ENCODE results near the gene CHSY3.

CHSY3 gene

GRCh38 chr5:129978270-129978669 lies 74.0 kb downstream of the CHSY3 start:
- DNase-seq (ENCODE audit: extremely low read depth, insufficient read length): no peak
- TF ChIP-seq, protein P1, sequence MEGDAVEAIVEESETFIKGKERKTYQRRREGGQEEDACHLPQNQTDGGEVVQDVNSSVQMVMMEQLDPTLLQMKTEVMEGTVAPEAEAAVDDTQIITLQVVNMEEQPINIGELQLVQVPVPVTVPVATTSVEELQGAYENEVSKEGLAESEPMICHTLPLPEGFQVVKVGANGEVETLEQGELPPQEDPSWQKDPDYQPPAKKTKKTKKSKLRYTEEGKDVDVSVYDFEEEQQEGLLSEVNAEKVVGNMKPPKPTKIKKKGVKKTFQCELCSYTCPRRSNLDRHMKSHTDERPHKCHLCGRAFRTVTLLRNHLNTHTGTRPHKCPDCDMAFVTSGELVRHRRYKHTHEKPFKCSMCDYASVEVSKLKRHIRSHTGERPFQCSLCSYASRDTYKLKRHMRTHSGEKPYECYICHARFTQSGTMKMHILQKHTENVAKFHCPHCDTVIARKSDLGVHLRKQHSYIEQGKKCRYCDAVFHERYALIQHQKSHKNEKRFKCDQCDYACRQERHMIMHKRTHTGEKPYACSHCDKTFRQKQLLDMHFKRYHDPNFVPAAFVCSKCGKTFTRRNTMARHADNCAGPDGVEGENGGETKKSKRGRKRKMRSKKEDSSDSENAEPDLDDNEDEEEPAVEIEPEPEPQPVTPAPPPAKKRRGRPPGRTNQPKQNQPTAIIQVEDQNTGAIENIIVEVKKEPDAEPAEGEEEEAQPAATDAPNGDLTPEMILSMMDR (IDR thresholded peaks at IDR 0.05; ENCODE audit: insufficient read depth, low read length, poor library complexity, severe bottlenecking): no peak
- H3K36me3 ChIP-seq (ENCODE audit: control insufficient read depth, insufficient read depth, low read length): no peaks in the 10 kb centered on the region
- H3K27me3 ChIP-seq (replicated peaks; ENCODE audit: control insufficient read depth, insufficient read depth, low read length): no peaks in the 10 kb centered on the region
- no peak overlapping the region for H3K4me3 ChIP-seq (replicated peaks; ENCODE audit: low read depth, low read length)

GRCh38 chr5:129988453-129988852 lies 84.2 kb downstream of the CHSY3 start:
- no peak for DNase-seq (ENCODE audit: extremely low read depth, insufficient read length)
- Histone ChIP-seq H3K36me3 (ENCODE audit: control insufficient read depth, insufficient read depth, low read length) (no peaks in the 10 kb centered on the region), H3K27me3 (replicated peaks; ENCODE audit: control insufficient read depth, insufficient read depth, low read length) (no peaks in the 10 kb centered on the region), H3K4me3 (replicated peaks; ENCODE audit: low read depth, low read length) (no peak overlapping the region)
- TF ChIP-seq, protein P1 (IDR thresholded peaks at IDR 0.05; ENCODE audit: insufficient read depth, low read length, poor library complexity, severe bottlenecking): no peak

GRCh38 chr5:129991780-129992179 lies 87.5 kb downstream of the CHSY3 start:
- no peaks in the 10 kb centered on the region for H3K36me3 ChIP-seq (ENCODE audit: control insufficient read depth, insufficient read depth, low read length)
- no peaks in the 10 kb centered on the region for H3K27me3 ChIP-seq (replicated peaks; ENCODE audit: control insufficient read depth, insufficient read depth, low read length)
- DNase-seq (ENCODE audit: extremely low read depth, insufficient read length): no peak
- H3K4me3 ChIP-seq (replicated peaks; ENCODE audit: low read depth, low read length): no peak overlapping the region
- TF ChIP-seq, protein P1 (IDR thresholded peaks at IDR 0.05; ENCODE audit: insufficient read depth, low read length, poor library complexity, severe bottlenecking): no peak

- H3K36me3 ChIP-seq (ENCODE audit: control insufficient read depth, insufficient read depth, low read length): no peaks in the 10 kb centered on the region
- no peak for DNase-seq (ENCODE audit: extremely low read depth, insufficient read length)
- no peak overlapping the region for H3K4me3 ChIP-seq (replicated peaks; ENCODE audit: low read depth, low read length)
- TF ChIP-seq, protein P1 (IDR thresholded peaks at IDR 0.05; ENCODE audit: insufficient read depth, low read length, poor library complexity, severe bottlenecking): no peak
- no peaks in the 10 kb centered on the region for H3K27me3 ChIP-seq (replicated peaks; ENCODE audit: control insufficient read depth, insufficient read depth, low read length)
Measured at GRCh38 chr5:129996896-129997295, 92.6 kb downstream of the CHSY3 start.

DNA sequence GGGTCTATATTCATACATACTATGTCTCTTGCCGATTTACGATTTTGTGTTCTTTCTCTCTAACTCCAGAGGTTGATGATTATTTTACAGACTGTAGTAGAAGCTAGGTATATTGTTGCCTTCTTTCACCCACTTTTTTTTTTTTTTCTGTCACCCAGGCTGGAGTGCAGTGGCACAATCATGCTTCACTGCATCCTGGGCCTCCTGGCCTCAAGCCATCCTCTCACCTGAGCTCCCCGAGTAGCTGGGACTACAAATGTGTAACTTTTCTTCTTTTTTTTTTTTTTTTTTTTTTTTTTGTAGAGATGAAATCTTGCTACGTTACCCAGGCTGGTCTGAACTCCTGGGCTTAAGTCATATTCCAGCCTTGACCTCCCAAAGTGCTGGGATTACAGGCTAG lies 96.2 kb downstream of the CHSY3 start:
- TF ChIP-seq, protein P1 (IDR thresholded peaks at IDR 0.05; ENCODE audit: insufficient read depth, low read length, poor library complexity, severe bottlenecking): no peak
- DNase-seq (ENCODE audit: extremely low read depth, insufficient read length): no peak
- Histone ChIP-seq H3K4me3 (replicated peaks; ENCODE audit: low read depth, low read length) (no peak overlapping the region), H3K27me3 (replicated peaks; ENCODE audit: control insufficient read depth, insufficient read depth, low read length) (no peaks in the 10 kb centered on the region), H3K36me3 (ENCODE audit: control insufficient read depth, insufficient read depth, low read length) (no peaks in the 10 kb centered on the region)

- DNase-seq (ENCODE audit: extremely low read depth, insufficient read length): no peak
- no peaks in the 10 kb centered on the region for H3K27me3 ChIP-seq (replicated peaks; ENCODE audit: control insufficient read depth, insufficient read depth, low read length)
- H3K36me3 ChIP-seq (ENCODE audit: control insufficient read depth, insufficient read depth, low read length): no peaks in the 10 kb centered on the region
- H3K4me3 ChIP-seq (replicated peaks; ENCODE audit: low read depth, low read length): no peak overlapping the region
- TF ChIP-seq, protein P1 (IDR thresholded peaks at IDR 0.05; ENCODE audit: insufficient read depth, low read length, poor library complexity, severe bottlenecking): no peak
Measured at GRCh38 chr5:130002183-130002582, 97.9 kb downstream of the CHSY3 start.

Measured in GM06990 (cell line).